ENCODE results near the gene CAMLG. TPM values are rescaled to one million over a fixed set of nuclear protein-coding genes. Genes with fewer than 3 reads are reported as not detected.
A peak's percentile ranks its signal among the peaks of the same experiment; 100 is the strongest.

Gene CAMLG
- total and polyA plus RNA-seq, 7 donors, result 27.0 to 81.3 (median 60.5) TPM

DNA sequence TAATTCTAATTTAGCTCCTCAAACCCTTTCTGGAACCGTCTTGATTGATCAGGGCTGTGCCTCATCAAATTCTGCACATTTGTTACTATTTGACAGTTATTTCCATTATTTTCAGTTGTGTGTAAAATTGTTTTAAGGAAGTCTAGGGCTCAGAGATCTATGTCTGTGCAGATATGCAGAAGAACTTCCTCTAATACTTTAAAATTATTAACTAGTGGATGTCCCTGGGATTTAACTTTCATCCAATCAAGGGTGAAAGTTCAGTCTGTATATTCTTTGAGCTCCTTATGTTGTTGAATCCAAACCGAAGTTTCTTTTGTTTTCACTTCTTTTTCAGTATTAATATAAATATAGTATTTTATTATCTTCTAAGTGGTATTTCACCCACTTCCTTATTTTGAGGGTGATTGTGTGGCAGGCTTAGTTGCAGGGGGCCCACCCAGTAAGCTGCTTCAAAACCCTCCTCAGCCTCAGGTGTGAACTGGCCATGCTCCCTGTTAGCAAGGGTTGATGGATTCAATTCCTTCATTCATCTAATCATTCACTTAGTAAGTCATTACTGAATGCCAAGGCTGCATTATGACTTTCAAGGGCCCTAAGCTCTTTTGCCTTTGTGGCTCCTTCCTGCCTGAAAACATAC is 2.1 kb upstream of the CAMLG start:
- TF ChIP-seq POLR2AphosphoS5 (IDR thresholded peaks at IDR 0.05) (no peak), EP300 (IDR thresholded peaks at IDR 0.05) (no peak), POLR2A (IDR thresholded peaks at IDR 0.05) (no peak)
- TF ChIP-seq, protein P1, sequence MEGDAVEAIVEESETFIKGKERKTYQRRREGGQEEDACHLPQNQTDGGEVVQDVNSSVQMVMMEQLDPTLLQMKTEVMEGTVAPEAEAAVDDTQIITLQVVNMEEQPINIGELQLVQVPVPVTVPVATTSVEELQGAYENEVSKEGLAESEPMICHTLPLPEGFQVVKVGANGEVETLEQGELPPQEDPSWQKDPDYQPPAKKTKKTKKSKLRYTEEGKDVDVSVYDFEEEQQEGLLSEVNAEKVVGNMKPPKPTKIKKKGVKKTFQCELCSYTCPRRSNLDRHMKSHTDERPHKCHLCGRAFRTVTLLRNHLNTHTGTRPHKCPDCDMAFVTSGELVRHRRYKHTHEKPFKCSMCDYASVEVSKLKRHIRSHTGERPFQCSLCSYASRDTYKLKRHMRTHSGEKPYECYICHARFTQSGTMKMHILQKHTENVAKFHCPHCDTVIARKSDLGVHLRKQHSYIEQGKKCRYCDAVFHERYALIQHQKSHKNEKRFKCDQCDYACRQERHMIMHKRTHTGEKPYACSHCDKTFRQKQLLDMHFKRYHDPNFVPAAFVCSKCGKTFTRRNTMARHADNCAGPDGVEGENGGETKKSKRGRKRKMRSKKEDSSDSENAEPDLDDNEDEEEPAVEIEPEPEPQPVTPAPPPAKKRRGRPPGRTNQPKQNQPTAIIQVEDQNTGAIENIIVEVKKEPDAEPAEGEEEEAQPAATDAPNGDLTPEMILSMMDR (IDR thresholded peaks at IDR 0.05), result no peak
- intact Hi-C loops (cut with DNase I), result loop anchor here (5.0 kb wide), 1 partner anchor 111 kb away; the partner anchor contains the start of gene C5orf24
- H3K36me3 ChIP-seq, result peaks cover 0 to 5% (median 0%) of the 10 kb centered on the region in 4 donors
- no peaks in the 10 kb centered on the region for H3K27me3 ChIP-seq
- H3K4me1 ChIP-seq, result peaks cover 0 to 22% (median 16%) of the 10 kb centered on the region in 4 donors
- 48 to 50% methylated on average over 2 of the region's 2 CpGs for whole genome bisulfite sequencing, 2 donors
- H3K27ac ChIP-seq, result no peak overlapping the region
- H3K9me3 ChIP-seq, result no peaks in the 10 kb centered on the region
- no peak overlapping the region for H3K4me3 ChIP-seq
- DNase-seq, result no peak

DNA sequence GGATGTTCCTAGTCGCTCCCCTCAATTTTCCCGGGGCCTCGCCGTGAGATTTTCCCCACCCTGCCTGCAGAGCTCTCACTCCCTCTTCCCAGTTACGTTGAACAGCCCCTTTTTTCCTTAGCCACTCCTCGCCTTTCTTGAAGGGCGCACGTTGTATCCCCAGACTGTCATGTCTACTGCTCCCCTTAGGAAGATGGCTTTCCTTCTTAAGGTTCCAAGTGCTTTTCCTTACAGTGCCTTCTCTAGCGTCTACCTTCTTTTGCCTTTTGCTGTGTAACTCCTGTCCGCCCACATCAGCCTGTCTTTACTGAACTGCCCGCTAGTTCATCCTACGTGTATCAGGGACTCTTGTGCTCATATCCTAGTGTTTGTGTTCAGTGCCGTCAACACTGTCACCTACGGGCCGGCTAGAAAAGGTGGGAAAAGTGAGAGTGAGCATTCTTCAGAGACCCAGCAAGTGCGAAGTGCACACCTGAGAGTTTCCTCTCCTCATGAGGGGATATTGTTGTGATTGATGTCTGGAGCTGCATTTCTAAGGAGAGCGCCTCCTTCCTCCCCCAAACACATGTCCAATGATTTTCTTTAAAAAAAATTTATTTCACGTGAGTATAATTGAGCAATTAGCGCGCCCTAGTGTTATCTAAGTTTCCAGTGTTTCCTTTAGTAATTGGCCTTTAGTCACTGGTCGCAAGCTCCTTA is 764 bp downstream of the CAMLG start:
- H3K36me3 ChIP-seq, result peaks cover 0 to 33% (median 0%) of the 10 kb centered on the region in 4 donors
- DNase-seq, result no peak
- H3K27ac ChIP-seq, result peak overlapping the region; percentile 91 to 95 (median 94)
- H3K4me3 ChIP-seq, result peak overlapping the region; percentile 68 to 90 (median 74)
- H3K4me1 ChIP-seq, result peaks cover 0 to 24% (median 18%) of the 10 kb centered on the region in 4 donors
- intact Hi-C loops (cut with DNase I), result loop anchor here (2.0 to 5.0 kb wide), 2 partner anchors 108 to 166 kb away; partner anchors contain the start of genes C5orf24 and PCBD2
- TF ChIP-seq, protein P1 (IDR thresholded peaks at IDR 0.05), result peak in 1 of 4 experiments; percentile 18
- no peak for TF ChIP-seq POLR2AphosphoS5 (IDR thresholded peaks at IDR 0.05)
- TF ChIP-seq EP300 (IDR thresholded peaks at IDR 0.05), result no peak
- no peak for TF ChIP-seq POLR2A (IDR thresholded peaks at IDR 0.05)
- no peaks in the 10 kb centered on the region for H3K9me3 ChIP-seq
- no peaks in the 10 kb centered on the region for H3K27me3 ChIP-seq
- WGBS, 2 donors, result 2 to 3% methylated on average over 21 of the region's 21 CpGs

DNA sequence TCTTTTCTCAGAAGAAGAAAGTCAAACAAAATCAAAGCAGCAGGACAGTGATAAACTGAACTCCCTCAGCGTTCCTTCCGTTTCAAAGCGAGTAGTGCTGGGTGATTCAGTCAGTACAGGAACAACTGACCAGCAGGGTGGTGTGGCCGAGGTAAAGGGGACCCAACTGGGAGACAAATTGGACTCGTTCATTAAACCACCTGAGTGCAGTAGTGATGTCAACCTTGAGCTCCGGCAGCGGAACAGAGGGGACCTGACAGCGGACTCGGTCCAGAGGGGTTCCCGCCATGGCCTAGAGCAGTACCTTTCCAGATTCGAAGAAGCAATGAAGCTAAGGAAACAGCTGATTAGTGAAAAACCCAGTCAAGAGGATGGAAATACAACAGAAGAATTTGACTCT is 2.7 kb downstream of the CAMLG start:
- TF ChIP-seq, protein P1 (IDR thresholded peaks at IDR 0.05), result no peak
- TF ChIP-seq POLR2A (IDR thresholded peaks at IDR 0.05) (no peak), POLR2AphosphoS5 (IDR thresholded peaks at IDR 0.05) (no peak), EP300 (IDR thresholded peaks at IDR 0.05) (no peak)
- intact Hi-C loops (cut with DNase I), result no loop called here
- no peak overlapping the region for H3K27ac ChIP-seq
- H3K27me3 ChIP-seq, result no peaks in the 10 kb centered on the region
- no peak overlapping the region for H3K4me3 ChIP-seq
- peaks cover 0 to 34% (median 0%) of the 10 kb centered on the region in 4 donors for H3K36me3 ChIP-seq
- no peaks in the 10 kb centered on the region for H3K9me3 ChIP-seq
- H3K4me1 ChIP-seq, result peaks cover 0 to 24% (median 18%) of the 10 kb centered on the region in 4 donors
- DNase-seq, result no peak
- 94 to 96% methylated on average over 11 of the region's 11 CpGs for WGBS, 2 donors

DNA sequence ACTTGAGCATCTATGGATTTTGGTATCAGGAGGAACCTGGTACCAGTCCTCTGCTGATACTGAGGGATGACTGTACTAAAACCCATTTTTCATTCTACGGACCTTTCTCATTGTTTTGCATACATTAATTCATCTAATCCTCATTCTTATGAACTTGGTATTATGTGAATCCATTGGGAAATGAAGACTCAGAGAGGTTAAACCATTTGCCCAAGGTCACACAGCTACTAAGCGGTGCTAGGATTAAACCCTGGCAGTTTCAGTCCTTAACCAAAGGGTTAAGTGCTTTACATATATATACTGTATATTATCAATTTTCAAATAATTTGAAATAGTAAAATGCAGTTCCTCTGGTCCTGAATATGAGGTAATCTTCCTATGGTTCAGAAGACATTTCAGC is 3.8 kb downstream of the CAMLG start:
- H3K36me3 ChIP-seq, result peaks cover 0 to 34% (median 0%) of the 10 kb centered on the region in 4 donors
- no peaks in the 10 kb centered on the region for H3K9me3 ChIP-seq
- intact Hi-C loops (cut with DNase I), result no loop called here
- no peaks in the 10 kb centered on the region for H3K27me3 ChIP-seq
- TF ChIP-seq POLR2A (IDR thresholded peaks at IDR 0.05) (no peak), POLR2AphosphoS5 (IDR thresholded peaks at IDR 0.05) (no peak)
- 95 to 96% methylated on average over 2 of the region's 2 CpGs for WGBS, 2 donors
- H3K27ac ChIP-seq, result no peak overlapping the region
- peaks cover 0 to 24% (median 18%) of the 10 kb centered on the region in 4 donors for H3K4me1 ChIP-seq
- no peak overlapping the region for H3K4me3 ChIP-seq
- DNase-seq, result no peak

DNA sequence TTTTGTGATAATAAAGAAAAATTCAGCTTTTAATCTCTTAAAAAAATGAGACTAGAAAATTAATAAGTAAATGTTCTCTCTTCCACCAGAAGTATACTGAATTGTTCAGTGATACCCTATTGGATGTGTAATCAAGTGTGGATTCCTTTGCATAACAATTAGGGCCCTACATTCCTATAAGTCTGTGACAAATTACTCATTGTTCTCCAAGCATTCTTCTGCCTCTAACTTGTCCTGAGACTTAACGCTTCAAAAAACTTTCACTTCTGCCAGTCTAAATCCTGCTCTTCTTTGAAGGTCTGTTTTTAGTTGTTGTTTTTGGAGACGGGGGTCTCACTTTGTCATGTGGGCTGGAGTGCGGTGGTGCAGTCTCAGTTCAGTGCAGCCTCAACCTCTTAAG is 11.1 kb downstream of the CAMLG start:
- peaks cover 0 to 34% (median 2%) of the 10 kb centered on the region in 4 donors for H3K36me3 ChIP-seq
- intact Hi-C loops (cut with DNase I), result no loop called here
- no peak for TF ChIP-seq POLR2AphosphoS5 (IDR thresholded peaks at IDR 0.05)

More for the DNA sequence above, 11.1 kb downstream of the CAMLG start:
- Histone ChIP-seq H3K4me1 (no peaks in the 10 kb centered on the region), H3K27ac (no peak overlapping the region), H3K27me3 (no peaks in the 10 kb centered on the region), H3K4me3 (no peak overlapping the region), H3K9me3 (no peaks in the 10 kb centered on the region)
- WGBS, 2 donors, result 81 to 96% methylated on average over 3 of the region's 3 CpGs
- DNase-seq, result no peak
